Epithelial cell of proximal tubule (primary cell): ENCODE measurements around the gene GNG8. TPM values are rescaled to one million over a fixed set of nuclear protein-coding genes. Genes with fewer than 3 reads are reported as not detected.

Source experiments
- DNase-seq: peaks from one replicate; pipeline ENCODE4 v3.0.0-alpha.2; 2011; ENCODE audit warnings: low read depth
- H3K4me3 ChIP-seq: 2 replicates; pipeline ENCODE4 v1.5.1; 2011; ENCODE audit warnings: low read depth, mild to moderate bottlenecking, low read length
- CTCF ChIP-seq: conservative IDR thresholded peaks from 2 replicates; pipeline ENCODE4 v1.5.1; 2012; ENCODE audit warnings: low read depth, mild to moderate bottlenecking, low read length
- total RNA-seq: library from RNA; depleted of rRNA; stranded (reverse); fragments of >200 nt; gene quantifications from 2 replicates; pipeline ENCODE4 v1.2.3, GENCODE V29; 2015

GNG8 gene
- total RNA-seq, 1 donor from 2014 or later = not detected

GRCh38 chr19:46606681-46607447, 29.1 kb downstream of the GNG8 start:
- no peak overlapping the region for H3K4me3 ChIP-seq
- no peak for DNase-seq
- TF ChIP-seq CTCF = no peak

- no peak for TF ChIP-seq CTCF
- DNase-seq = no peak
- no peak overlapping the region for H3K4me3 ChIP-seq
These were observed 30.0 kb downstream of the GNG8 start for GRCh38 chr19:46606019-46606418.

- H3K4me3 ChIP-seq = no peak overlapping the region
- no peak for TF ChIP-seq CTCF
- DNase-seq = no peak
These were observed 30.6 kb downstream of the GNG8 start for GRCh38 chr19:46605356-46605821.

- no peak for TF ChIP-seq CTCF
- no peak overlapping the region for H3K4me3 ChIP-seq
- DNase-seq = no peak
These were observed 31.1 kb downstream of the GNG8 start for GRCh38 chr19:46604781-46605355.

- DNase-seq = no peak
- peak overlapping the region; percentile 100 for H3K4me3 ChIP-seq
- no peak for TF ChIP-seq CTCF
These were observed 32.2 kb downstream of the GNG8 start for GRCh38 chr19:46603752-46604231.

- no peak for TF ChIP-seq CTCF
- peak overlapping the region; percentile 100 for H3K4me3 ChIP-seq
- DNase-seq = no peak
These were observed 32.8 kb downstream of the GNG8 start for GRCh38 chr19:46603195-46603637.
